Endothelial cell of umbilical vein (primary cell): ENCODE data around the gene ARRB1.

Experiments used
- EZH2 ChIP-seq: IDR thresholded peaks from 2 replicates; pipeline ENCODE4 v1.6.1; 2012; ENCODE audit warnings: borderline replicate concordance, low read depth, mild to moderate bottlenecking, moderate library complexity, low read length, inconsistent platforms; ENCODE audit not compliant: severe bottlenecking
- POLR2A ChIP-seq: IDR thresholded peaks from 2 replicates; pipeline ENCODE4 v1.6.1; 2012; ENCODE audit warnings: low read depth, mild to moderate bottlenecking, control low read depth, low read length
- TF ChIP-seq, protein P1 (sequence below), 2 donors: IDR thresholded peaks; 1 replicate in 1 of 2; 2 replicates in 1 of 2; pipeline ENCODE4 v1.5.1; 2011; ENCODE audit warnings: low read length in 2 of 2, mild to moderate bottlenecking in 2 of 2, moderate library complexity in 2 of 2, control low read depth in 1 of 2, inconsistent platforms in 1 of 2, low read depth in 1 of 2; ENCODE audit not compliant: insufficient read depth in 1 of 2; ENCODE audit errors: extremely low read depth in 1 of 2

DNA sequence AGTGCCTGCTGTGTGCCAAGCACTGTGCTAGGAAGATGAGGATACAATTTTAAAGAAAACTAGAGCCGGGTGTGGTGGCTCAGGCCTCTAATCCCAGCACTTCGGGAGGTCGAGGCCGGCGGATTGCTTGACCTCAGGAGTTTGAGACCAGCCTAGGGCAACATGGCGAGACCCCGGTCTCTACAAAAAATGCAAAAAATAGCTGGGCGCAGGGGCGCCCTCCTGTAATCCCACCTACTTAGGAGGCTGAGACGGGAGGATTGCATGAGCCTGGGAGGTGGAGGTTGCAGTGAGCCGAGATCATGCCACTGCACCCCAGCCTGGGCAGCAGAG is 102.6 kb downstream of the ARRB1 start:
- TF ChIP-seq, protein P1, sequence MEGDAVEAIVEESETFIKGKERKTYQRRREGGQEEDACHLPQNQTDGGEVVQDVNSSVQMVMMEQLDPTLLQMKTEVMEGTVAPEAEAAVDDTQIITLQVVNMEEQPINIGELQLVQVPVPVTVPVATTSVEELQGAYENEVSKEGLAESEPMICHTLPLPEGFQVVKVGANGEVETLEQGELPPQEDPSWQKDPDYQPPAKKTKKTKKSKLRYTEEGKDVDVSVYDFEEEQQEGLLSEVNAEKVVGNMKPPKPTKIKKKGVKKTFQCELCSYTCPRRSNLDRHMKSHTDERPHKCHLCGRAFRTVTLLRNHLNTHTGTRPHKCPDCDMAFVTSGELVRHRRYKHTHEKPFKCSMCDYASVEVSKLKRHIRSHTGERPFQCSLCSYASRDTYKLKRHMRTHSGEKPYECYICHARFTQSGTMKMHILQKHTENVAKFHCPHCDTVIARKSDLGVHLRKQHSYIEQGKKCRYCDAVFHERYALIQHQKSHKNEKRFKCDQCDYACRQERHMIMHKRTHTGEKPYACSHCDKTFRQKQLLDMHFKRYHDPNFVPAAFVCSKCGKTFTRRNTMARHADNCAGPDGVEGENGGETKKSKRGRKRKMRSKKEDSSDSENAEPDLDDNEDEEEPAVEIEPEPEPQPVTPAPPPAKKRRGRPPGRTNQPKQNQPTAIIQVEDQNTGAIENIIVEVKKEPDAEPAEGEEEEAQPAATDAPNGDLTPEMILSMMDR (IDR thresholded peaks at IDR 0.05; ENCODE audit: extremely low read depth in 1 of 2, insufficient read depth in 1 of 2, low read depth in 1 of 2, low read length in 2 of 2): no peak
- no peak for TF ChIP-seq POLR2A
- no peak for TF ChIP-seq EZH2
